Neutrophil (primary cell): ENCODE measurements around the gene CROCC.

ENCODE experiments used
- H3K27ac ChIP-seq: fragments of 200-600 bp; sonication (generic); 2 replicates; pipeline ENCODE4 v1.5.1; 2016; ENCODE audit warnings: mild to moderate bottlenecking, moderate library complexity
- H3K27me3 ChIP-seq: fragments of 200-600 bp; sonication (generic); 2 replicates; pipeline ENCODE4 v1.6.0; 2016; ENCODE audit warnings: mild to moderate bottlenecking
- H3K36me3 ChIP-seq: fragments of 200-600 bp; sonication (generic); 2 replicates; pipeline ENCODE4 v1.5.1; 2017
- H3K4me1 ChIP-seq, 2 experiments: fragments of 200-600 bp in 1 of 2; sonication (generic) in 1 of 2; 1 replicate in 1 of 2; 2 replicates in 1 of 2; pipeline versions ENCODE4 v1.5.1 to v1.6.1; 2013 to 2016; ENCODE audit warnings: low read depth in 1 of 2, low read length in 1 of 2, mild to moderate bottlenecking in 1 of 2, moderate library complexity in 1 of 2; ENCODE audit not compliant: control insufficient read depth in 1 of 2, insufficient read depth in 1 of 2
- H3K4me3 ChIP-seq, 2 experiments: fragments of 200-600 bp in 1 of 2; sonication (generic) in 1 of 2; 1 replicate in 1 of 2; 2 replicates in 1 of 2; pipeline ENCODE4 v1.5.1; 2013 to 2016; ENCODE audit warnings: low read depth in 1 of 2, low read length in 1 of 2, mild to moderate bottlenecking in 1 of 2, moderate library complexity in 1 of 2
- H3K9me3 ChIP-seq: fragments of 200-600 bp; sonication (generic); 2 replicates; pipeline ENCODE4 v1.5.1; 2016
- TF ChIP-seq, protein P1 (sequence below): fragments of 200-600 bp; sonication (generic); IDR thresholded peaks from 2 replicates; pipeline ENCODE4 v1.5.1; 2016; ENCODE audit warnings: antibody characterized with exemption

Gene CROCC

DNA sequence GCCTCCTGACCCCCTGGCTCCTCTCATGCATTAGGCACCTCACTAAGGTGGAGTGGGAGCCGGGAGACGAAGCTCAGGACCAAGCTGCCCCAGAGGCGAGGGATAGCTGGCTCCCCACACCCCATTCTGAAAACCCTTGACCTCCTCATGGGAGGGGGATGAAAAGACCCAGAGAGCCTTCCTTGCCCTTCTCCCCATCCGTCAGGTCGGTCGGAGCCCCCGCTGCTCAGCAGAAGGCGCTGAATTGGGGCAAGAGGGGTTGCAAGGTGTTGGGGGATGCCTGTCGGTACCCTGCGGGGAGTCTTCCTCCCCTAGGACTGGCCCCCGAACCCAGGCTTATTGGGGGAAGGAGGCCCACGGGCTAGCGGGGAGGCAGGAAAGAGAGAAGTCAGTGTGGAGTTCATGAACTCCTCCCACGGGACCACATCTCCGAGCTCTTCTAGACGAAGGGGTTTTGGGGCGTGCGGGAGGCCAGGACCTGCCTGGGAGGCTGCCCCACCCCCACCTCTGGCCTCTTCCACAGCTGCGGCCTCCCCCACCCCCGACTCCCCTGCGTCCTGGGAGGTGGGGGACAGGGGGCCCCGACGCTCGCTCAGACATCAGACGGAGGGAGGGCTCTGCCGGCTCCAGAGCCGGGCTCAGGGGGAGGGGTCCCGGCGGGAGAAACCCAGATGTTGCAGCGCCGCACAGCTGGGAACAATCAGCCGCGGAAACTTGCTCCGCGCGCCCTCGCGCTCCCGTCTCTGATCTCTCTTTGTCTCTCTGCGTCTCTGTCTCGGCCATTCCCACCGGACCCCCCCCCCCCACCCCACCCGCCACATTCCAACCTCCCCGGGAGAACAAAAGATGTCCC, 58.0 kb downstream of the CROCC start:
- H3K4me3 ChIP-seq = no peak overlapping the region

DNA sequence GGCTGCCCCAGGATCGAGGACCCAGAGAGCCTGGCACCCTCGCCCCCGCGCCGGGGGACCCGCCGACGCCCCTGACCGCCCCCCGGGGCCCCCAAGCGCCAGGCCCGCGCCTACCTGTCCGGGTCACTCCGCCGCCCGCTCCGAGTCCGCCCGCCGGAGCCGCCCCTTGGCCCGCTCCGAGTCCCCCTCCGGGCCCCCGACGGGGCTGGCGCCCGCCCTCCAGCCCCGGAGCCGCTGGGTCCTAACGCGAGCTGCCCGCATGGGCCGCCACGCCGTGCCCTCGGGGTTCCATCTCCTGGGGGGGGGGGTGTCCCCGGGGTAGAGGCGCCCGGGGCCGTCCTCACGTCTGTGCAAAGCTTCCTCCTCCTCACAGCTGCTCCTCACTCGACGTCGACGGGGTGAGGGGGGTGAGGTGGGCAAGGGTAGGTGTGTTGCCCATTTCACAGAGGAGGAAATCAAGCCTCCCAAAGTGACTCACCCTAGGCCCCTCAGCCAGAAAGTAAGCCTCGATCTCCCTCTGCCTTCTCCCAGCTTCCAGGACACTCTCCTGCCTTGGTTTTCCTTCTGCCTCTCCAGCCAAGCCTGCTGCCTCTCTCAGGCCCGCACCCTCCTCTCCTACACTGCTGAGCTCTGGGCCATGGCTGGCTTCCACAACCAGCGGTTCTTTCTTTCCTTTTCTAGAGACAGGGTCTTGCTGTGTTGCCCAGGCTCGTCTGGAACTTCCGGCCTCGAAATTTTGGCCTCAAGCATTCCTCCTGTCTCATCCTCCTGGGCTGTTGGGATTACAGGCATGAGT, 58.9 kb downstream of the CROCC start, which contains the start of gene MFAP2:
Gene MFAP2, minus strand, starts transcription at position 148 of the 796 bp plus-strand sequence. CDS start 2,347 bp downstream, outside the sequence.
- Histone ChIP-seq H3K4me3 (no peak within 1 kb of the TSS), H3K36me3 (peaks cover 12% of the 10 kb centered on the region), H3K4me1 (peaks cover 0 to 3% of the 10 kb centered on the region in 2 experiments), H3K27me3 (peaks cover 58% of the 10 kb centered on the region), H3K27ac (no peak within 1 kb of the TSS), H3K9me3 (no peaks in the 10 kb centered on the region)
- TF ChIP-seq, protein P1, sequence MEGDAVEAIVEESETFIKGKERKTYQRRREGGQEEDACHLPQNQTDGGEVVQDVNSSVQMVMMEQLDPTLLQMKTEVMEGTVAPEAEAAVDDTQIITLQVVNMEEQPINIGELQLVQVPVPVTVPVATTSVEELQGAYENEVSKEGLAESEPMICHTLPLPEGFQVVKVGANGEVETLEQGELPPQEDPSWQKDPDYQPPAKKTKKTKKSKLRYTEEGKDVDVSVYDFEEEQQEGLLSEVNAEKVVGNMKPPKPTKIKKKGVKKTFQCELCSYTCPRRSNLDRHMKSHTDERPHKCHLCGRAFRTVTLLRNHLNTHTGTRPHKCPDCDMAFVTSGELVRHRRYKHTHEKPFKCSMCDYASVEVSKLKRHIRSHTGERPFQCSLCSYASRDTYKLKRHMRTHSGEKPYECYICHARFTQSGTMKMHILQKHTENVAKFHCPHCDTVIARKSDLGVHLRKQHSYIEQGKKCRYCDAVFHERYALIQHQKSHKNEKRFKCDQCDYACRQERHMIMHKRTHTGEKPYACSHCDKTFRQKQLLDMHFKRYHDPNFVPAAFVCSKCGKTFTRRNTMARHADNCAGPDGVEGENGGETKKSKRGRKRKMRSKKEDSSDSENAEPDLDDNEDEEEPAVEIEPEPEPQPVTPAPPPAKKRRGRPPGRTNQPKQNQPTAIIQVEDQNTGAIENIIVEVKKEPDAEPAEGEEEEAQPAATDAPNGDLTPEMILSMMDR = no peak

More for the DNA sequence above, 58.0 kb downstream of the CROCC start:
- Histone ChIP-seq H3K4me1 (peaks cover 0 to 3% of the 10 kb centered on the region in 2 experiments), H3K27me3 (peaks cover 58% of the 10 kb centered on the region), H3K27ac (no peak overlapping the region), H3K36me3 (peaks cover 4% of the 10 kb centered on the region), H3K9me3 (no peaks in the 10 kb centered on the region)
- TF ChIP-seq, protein P1 = no peak

DNA sequence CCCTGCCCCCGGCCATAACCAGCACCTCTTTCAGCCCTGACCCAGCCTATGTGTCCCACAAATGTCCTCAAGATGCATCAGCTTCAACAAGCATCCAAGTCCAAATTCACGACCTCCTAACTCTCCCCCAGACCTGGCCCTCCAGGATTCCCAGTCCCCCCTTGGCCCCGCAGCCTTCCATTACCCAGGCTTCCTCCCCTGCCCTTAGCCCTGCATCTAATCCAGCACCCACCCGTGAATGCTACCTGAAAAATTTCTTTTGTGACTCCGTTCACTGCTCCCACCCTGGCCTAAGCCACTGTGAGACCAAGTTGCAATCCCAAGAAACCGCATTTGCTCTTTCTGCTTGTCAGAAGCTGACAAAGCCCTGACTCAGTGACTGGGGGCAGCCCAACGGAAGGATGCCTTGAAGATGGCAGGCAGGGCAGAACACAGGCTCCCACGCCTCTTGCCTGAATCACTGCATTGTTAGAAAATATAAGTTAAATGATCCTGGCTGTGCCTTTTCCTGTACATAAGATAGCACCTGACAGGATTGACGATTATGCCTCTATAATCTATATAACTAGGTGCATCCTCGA, 59.6 kb downstream of the CROCC start:
- peaks cover 58% of the 10 kb centered on the region for H3K27me3 ChIP-seq
- H3K36me3 ChIP-seq = peaks cover 19% of the 10 kb centered on the region
- no peak overlapping the region for H3K27ac ChIP-seq
- TF ChIP-seq, protein P1 = no peak
- H3K4me3 ChIP-seq = no peak overlapping the region
- no peaks in the 10 kb centered on the region for H3K9me3 ChIP-seq
- peaks cover 0 to 3% of the 10 kb centered on the region in 2 experiments for H3K4me1 ChIP-seq

DNA sequence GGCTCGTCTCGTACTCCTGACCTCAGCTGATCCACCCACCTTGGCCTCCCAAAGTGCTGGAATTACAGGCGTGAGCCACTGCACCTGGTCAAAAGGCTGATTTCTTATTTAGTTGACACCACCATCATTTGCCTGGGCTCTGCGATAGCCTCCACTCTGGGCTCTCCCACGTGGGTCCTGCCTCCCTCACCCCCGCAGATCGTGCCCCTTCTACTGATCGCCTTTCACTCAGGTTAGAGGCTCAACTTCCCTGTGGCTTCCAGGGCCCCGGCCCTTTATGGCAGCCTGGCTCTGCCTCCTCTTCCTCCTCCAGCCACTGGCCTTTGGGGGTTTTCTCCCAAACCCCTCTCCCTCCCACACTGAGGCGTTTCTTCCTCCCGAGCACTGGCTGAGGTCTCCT, 61.2 kb downstream of the CROCC start:
- Histone ChIP-seq H3K27ac (no peak overlapping the region), H3K27me3 (peaks cover 55% of the 10 kb centered on the region), H3K9me3 (no peaks in the 10 kb centered on the region), H3K4me3 (no peak overlapping the region), H3K36me3 (peaks cover 34% of the 10 kb centered on the region), H3K4me1 (peaks cover 0 to 3% of the 10 kb centered on the region in 2 experiments)
- TF ChIP-seq, protein P1 = no peak

DNA sequence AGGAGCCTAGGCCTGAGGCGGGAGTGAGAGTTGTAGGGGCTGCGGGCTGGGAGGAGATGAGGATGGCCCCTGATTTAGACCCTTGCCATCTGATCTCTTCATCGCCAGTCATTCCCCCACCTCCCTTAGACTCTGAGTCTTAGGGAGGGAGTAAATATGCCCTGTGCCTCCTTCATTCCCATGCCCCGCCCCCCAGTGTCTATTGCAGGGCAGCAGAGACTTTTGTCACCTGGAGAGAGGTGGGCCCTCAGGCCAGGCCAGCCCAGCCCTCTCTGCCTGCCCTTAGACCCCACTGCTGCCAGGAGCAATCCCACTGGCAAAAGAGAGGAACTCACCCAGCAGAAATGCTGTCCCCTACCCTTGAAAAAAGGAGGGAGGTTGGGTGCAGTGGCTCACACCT, 61.9 kb downstream of the CROCC start:
- peaks cover 47% of the 10 kb centered on the region for H3K27me3 ChIP-seq
- no peak overlapping the region for H3K27ac ChIP-seq
- TF ChIP-seq, protein P1 = no peak
- peaks cover 41% of the 10 kb centered on the region for H3K36me3 ChIP-seq
- H3K4me3 ChIP-seq = no peak overlapping the region
- no peaks in the 10 kb centered on the region for H3K9me3 ChIP-seq
- H3K4me1 ChIP-seq = peaks cover 0 to 3% of the 10 kb centered on the region in 2 experiments
